Measurements from ENCODE around the gene AKT1.

AKT1 gene

GRCh38 chr14:104749111-104749649 is 46.4 kb downstream of the AKT1 start:
- no peaks in the 10 kb centered on the region for H3F3A ChIP-seq (ENCODE audit: insufficient read depth, low read length)
- TF ChIP-seq EZH2phosphoT487 (IDR thresholded peaks at IDR 0.05; ENCODE audit: low read length) (no peak), EZH2 (optimal IDR thresholded peaks at IDR 0.05; ENCODE audit: low read depth, low read length) (no peak), CTCF (IDR thresholded peaks at IDR 0.05; ENCODE audit: low read length) (no peak)
- no peak overlapping the region for H3K27ac ChIP-seq (ENCODE audit: low read length)
- no peaks in the 10 kb centered on the region for H4K20me1 ChIP-seq (ENCODE audit: insufficient read depth, low read length)
- peaks cover 12% of the 10 kb centered on the region for H3K79me2 ChIP-seq (ENCODE audit: low read length)
- H3K27me3 ChIP-seq (replicated peaks; ENCODE audit: insufficient read depth, low read length): no peaks in the 10 kb centered on the region
- no peak overlapping the region for H3K4me3 ChIP-seq (ENCODE audit: low read length)
- no peaks in the 10 kb centered on the region for H3K9me3 ChIP-seq (replicated peaks; ENCODE audit: insufficient read depth, low read length)
- H2AFZ ChIP-seq (ENCODE audit: low read length): no peak overlapping the region
- no peak for DNase-seq
- H3K36me3 ChIP-seq (replicated peaks; ENCODE audit: insufficient read depth, low read length): no peaks in the 10 kb centered on the region
- H3K9ac ChIP-seq (ENCODE audit: low read length): no peak overlapping the region
- no peaks in the 10 kb centered on the region for H3K9me2 ChIP-seq (replicated peaks; ENCODE audit: insufficient read depth, low read length)
- no peaks in the 10 kb centered on the region for H3K4me1 ChIP-seq (ENCODE audit: low read length)
- H3K4me2 ChIP-seq (ENCODE audit: low read depth, low read length): no peak overlapping the region

- peaks cover 9% of the 10 kb centered on the region for H3K27me3 ChIP-seq (replicated peaks; ENCODE audit: insufficient read depth, low read length)
- H3K4me3 ChIP-seq (ENCODE audit: low read length): no peak overlapping the region
- no peaks in the 10 kb centered on the region for H3K9me2 ChIP-seq (replicated peaks; ENCODE audit: insufficient read depth, low read length)
- H3K9ac ChIP-seq (ENCODE audit: low read length): no peak overlapping the region
- H3K9me3 ChIP-seq (replicated peaks; ENCODE audit: insufficient read depth, low read length): no peaks in the 10 kb centered on the region
- DNase-seq: no peak
- TF ChIP-seq EZH2phosphoT487 (IDR thresholded peaks at IDR 0.05; ENCODE audit: low read length) (no peak), EZH2 (optimal IDR thresholded peaks at IDR 0.05; ENCODE audit: low read depth, low read length) (no peak), CTCF (IDR thresholded peaks at IDR 0.05; ENCODE audit: low read length) (no peak)
- no peaks in the 10 kb centered on the region for H3K36me3 ChIP-seq (replicated peaks; ENCODE audit: insufficient read depth, low read length)
- no peaks in the 10 kb centered on the region for H3K4me1 ChIP-seq (ENCODE audit: low read length)
- H4K20me1 ChIP-seq (ENCODE audit: insufficient read depth, low read length): no peaks in the 10 kb centered on the region
- H3K4me2 ChIP-seq (ENCODE audit: low read depth, low read length): no peak overlapping the region
- no peaks in the 10 kb centered on the region for H3K79me2 ChIP-seq (ENCODE audit: low read length)
- no peak overlapping the region for H2AFZ ChIP-seq (ENCODE audit: low read length)
- H3F3A ChIP-seq (ENCODE audit: insufficient read depth, low read length): no peaks in the 10 kb centered on the region
- H3K27ac ChIP-seq (ENCODE audit: low read length): no peak overlapping the region
These were observed 47.7 kb downstream of the AKT1 start for GRCh38 chr14:104747876-104748275.

GRCh38 chr14:104746934-104747481 is 48.5 kb downstream of the AKT1 start:
- H2AFZ ChIP-seq (ENCODE audit: low read length): no peak overlapping the region
- no peaks in the 10 kb centered on the region for H3K36me3 ChIP-seq (replicated peaks; ENCODE audit: insufficient read depth, low read length)
- no peaks in the 10 kb centered on the region for H3K4me1 ChIP-seq (ENCODE audit: low read length)
- no peaks in the 10 kb centered on the region for H3K9me3 ChIP-seq (replicated peaks; ENCODE audit: insufficient read depth, low read length)
- no peak overlapping the region for H3K9ac ChIP-seq (ENCODE audit: low read length)
- no peaks in the 10 kb centered on the region for H3K9me2 ChIP-seq (replicated peaks; ENCODE audit: insufficient read depth, low read length)
- no peaks in the 10 kb centered on the region for H4K20me1 ChIP-seq (ENCODE audit: insufficient read depth, low read length)
- no peaks in the 10 kb centered on the region for H3F3A ChIP-seq (ENCODE audit: insufficient read depth, low read length)
- no peak overlapping the region for H3K4me3 ChIP-seq (ENCODE audit: low read length)
- H3K4me2 ChIP-seq (ENCODE audit: low read depth, low read length): no peak overlapping the region
- H3K79me2 ChIP-seq (ENCODE audit: low read length): no peaks in the 10 kb centered on the region
- no peak overlapping the region for H3K27ac ChIP-seq (ENCODE audit: low read length)
- peaks cover 17% of the 10 kb centered on the region for H3K27me3 ChIP-seq (replicated peaks; ENCODE audit: insufficient read depth, low read length)
- TF ChIP-seq EZH2phosphoT487 (IDR thresholded peaks at IDR 0.05; ENCODE audit: low read length) (no peak), CTCF (IDR thresholded peaks at IDR 0.05; ENCODE audit: low read length) (no peak), EZH2 (optimal IDR thresholded peaks at IDR 0.05; ENCODE audit: low read depth, low read length) (no peak)
- DNase-seq: no peak
